H1 (cell line): Measurements from ENCODE around the gene CYB561A3. TPM values are rescaled to one million over a fixed set of nuclear protein-coding genes. Genes with fewer than 3 reads are reported as not detected.

ENCODE experiments used
- ASH2L ChIP-seq: fragments of 200-600, 300-600 bp; sonication (generic); IDR thresholded peaks from one replicate; pipeline ENCODE4 v1.7.1; 2017; ENCODE audit warnings: low read length
- BRCA1 ChIP-seq: IDR thresholded peaks from 2 replicates; pipeline ENCODE4 v1.6.1; 2012; ENCODE audit warnings: low read depth, low read length, improper control_type of control experiment
- CEBPB ChIP-seq: IDR thresholded peaks from 2 replicates; pipeline ENCODE4 v1.6.1; 2012; ENCODE audit warnings: low read depth, low read length
- CREB1 ChIP-seq: IDR thresholded peaks from 2 replicates; pipeline ENCODE4 v1.6.1; 2012; ENCODE audit warnings: inconsistent platforms
- GTF2F1 ChIP-seq: IDR thresholded peaks from 2 replicates; pipeline ENCODE4 v1.6.1; 2012; ENCODE audit warnings: low read depth, low read length, improper control_type of control experiment, borderline replicate concordance
- PHF8 ChIP-seq: fragments of 200-600 bp; sonication (generic); conservative IDR thresholded peaks from 2 replicates; pipeline ENCODE4 v1.7.1; 2012; ENCODE audit warnings: low read depth, mild to moderate bottlenecking, inconsistent platforms, low read length, moderate library complexity
- POLR2A ChIP-seq, 2 experiments: IDR thresholded peaks; 1 replicate in 1 of 2; 2 replicates in 1 of 2; pipeline ENCODE4 v1.6.1; 2011; ENCODE audit warnings: low read depth in 2 of 2, low read length in 2 of 2, mild to moderate bottlenecking in 2 of 2; ENCODE audit errors: control extremely low read depth in 1 of 2
- RAD21 ChIP-seq, 2 experiments: IDR thresholded peaks in 1 of 2; conservative IDR thresholded peaks in 1 of 2; 2 replicates each; pipeline ENCODE4 v1.6.1; 2011; ENCODE audit warnings: low read depth in 2 of 2, low read length in 2 of 2, improper control_type of control experiment in 1 of 2, inconsistent platforms in 1 of 2, mild to moderate bottlenecking in 1 of 2, moderate library complexity in 1 of 2
- RBBP5 ChIP-seq: IDR thresholded peaks from 2 replicates; pipeline ENCODE4 v1.7.1; 2012; ENCODE audit warnings: low read depth, mild to moderate bottlenecking, inconsistent platforms, low read length, moderate library complexity, borderline replicate concordance
- RXRA ChIP-seq: IDR thresholded peaks from 2 replicates; pipeline ENCODE4 v1.6.1; 2011; ENCODE audit warnings: low read depth, mild to moderate bottlenecking, low read length, moderate library complexity; ENCODE audit not compliant: insufficient read depth
- SIN3A ChIP-seq, 2 experiments: IDR thresholded peaks in 1 of 2; conservative IDR thresholded peaks in 1 of 2; 2 replicates each; pipeline ENCODE4 v1.6.1; 2011 to 2012; ENCODE audit warnings: low read length in 2 of 2, improper control_type of control experiment in 1 of 2, low read depth in 1 of 2, mild to moderate bottlenecking in 1 of 2
- SP2 ChIP-seq: IDR thresholded peaks from 2 replicates; pipeline ENCODE4 v1.6.1; 2012; ENCODE audit warnings: mild to moderate bottlenecking, low read length, inconsistent platforms
- SP4 ChIP-seq: IDR thresholded peaks from 2 replicates; pipeline ENCODE4 v1.6.1; 2012; ENCODE audit warnings: low read length, inconsistent platforms
- polyA plus RNA-seq, 7 experiments: library from polyadenylated mRNA; depleted of rRNA in 3 of 7; stranded (reverse) in 5 of 7; unstranded in 2 of 7; fragments of >200 nt in 5 of 7; fragments of 200-250 nt in 2 of 7; gene quantifications; 1 replicate in 5 of 7; 2 replicates in 1 of 7; 4 replicates in 1 of 7; pipeline versions ENCODE4 v1.2.1 to v1.2.3, GENCODE V29; 2011 to 2013; ENCODE audit warnings: missing spikeins in 2 of 7, mixed read lengths in 2 of 7
- total RNA-seq: library from RNA; stranded (reverse); fragmentation: NEBNext Ultra II Directional; extraction: Animal tissue kit (Norgen Biotek cat#: 25700); gene quantifications from 2 replicates; pipeline ENCODE4 v1.2.1, GENCODE V29; 2021
- TF ChIP-seq, protein P1 (sequence below): IDR thresholded peaks from 2 replicates; pipeline ENCODE4 v1.6.1; 2012; ENCODE audit warnings: inconsistent platforms
- TF ChIP-seq, protein P2 (sequence below): IDR thresholded peaks from 2 replicates; pipeline ENCODE4 v1.6.1; 2011; ENCODE audit warnings: low read length, improper control_type of control experiment

Gene CYB561A3
- total and polyA plus RNA-seq, 2 of the 8 experiments (the other 6 are each of a cell fraction or from before 2014, with no cell fraction given) = 29.6 to 41.2 TPM

DNA sequence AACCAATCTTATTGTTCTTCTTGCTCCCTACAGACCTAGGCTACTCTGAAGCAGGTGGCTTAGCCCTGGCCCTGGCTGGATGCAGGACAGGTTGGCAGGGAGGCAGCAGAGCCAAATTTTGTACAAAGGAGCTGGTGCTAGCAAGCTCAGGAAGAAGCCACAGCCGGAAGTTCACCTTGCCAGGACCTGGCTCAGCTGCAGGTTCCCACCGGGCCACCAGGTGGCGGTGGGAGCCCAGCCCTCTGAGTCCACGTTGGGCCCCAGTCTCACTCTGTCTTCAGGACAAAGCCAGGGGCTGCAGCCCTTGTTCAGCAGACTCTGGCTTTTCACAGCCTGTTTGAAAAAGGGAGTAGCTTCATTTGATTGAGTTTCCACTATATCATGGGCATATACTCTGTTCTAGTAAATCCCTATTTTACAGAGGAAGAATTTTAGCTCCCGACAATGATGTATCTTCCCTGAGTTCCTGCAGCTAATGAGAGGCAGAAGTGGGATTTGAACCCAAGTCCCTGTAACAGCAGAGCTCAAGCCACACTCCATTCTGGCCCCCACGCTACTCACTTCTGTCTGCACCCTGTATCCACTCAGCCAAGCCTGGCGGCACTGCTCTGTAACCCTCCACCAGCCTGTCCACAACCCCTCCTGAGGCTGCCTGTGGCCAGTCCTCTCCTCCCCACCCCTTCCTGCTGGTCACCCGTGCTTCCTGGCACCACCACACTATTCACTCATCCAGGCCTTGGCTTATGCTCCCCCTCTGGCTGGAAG, 25.3 kb downstream of the CYB561A3 start (continued):
- no peak for TF ChIP-seq RBBP5
- TF ChIP-seq SP4 = no peak
- no peak for TF ChIP-seq BRCA1
- no peak for TF ChIP-seq CEBPB
- TF ChIP-seq RXRA = no peak
- TF ChIP-seq SIN3A (conservative IDR thresholded peaks at IDR 0.05 in 1 of 2, IDR thresholded peaks at IDR 0.05 in 1 of 2; ENCODE audit: low read depth in 1 of 2, low read length in 2 of 2) = peak in 1 of 2 experiments; percentile 39; a peak in 1 of 4 replicates
- peak; percentile 49 for TF ChIP-seq ASH2L
- TF ChIP-seq SP2 = no peak
- TF ChIP-seq, protein P1, sequence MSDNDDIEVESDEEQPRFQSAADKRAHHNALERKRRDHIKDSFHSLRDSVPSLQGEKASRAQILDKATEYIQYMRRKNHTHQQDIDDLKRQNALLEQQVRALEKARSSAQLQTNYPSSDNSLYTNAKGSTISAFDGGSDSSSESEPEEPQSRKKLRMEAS = peak; percentile 49
- TF ChIP-seq PHF8 = 0 out of 2 replicates have a peak, but pooled peaks have one; percentile 17
- TF ChIP-seq POLR2A (IDR thresholded peaks at IDR 0.05; ENCODE audit: control extremely low read depth in 1 of 2, low read depth in 2 of 2, low read length in 2 of 2) = peak in 1 of 2 experiments; percentile 76; a peak in 2 of 3 replicates
- TF ChIP-seq, protein P2, sequence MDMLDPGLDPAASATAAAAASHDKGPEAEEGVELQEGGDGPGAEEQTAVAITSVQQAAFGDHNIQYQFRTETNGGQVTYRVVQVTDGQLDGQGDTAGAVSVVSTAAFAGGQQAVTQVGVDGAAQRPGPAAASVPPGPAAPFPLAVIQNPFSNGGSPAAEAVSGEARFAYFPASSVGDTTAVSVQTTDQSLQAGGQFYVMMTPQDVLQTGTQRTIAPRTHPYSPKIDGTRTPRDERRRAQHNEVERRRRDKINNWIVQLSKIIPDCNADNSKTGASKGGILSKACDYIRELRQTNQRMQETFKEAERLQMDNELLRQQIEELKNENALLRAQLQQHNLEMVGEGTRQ = no peak
- TF ChIP-seq CREB1 = peak; percentile 36; the same call in 1 of the 2 replicates
- 0 out of 2 replicates have a peak, but pooled peaks have one; percentile 33 for TF ChIP-seq GTF2F1
- TF ChIP-seq RAD21 (IDR thresholded peaks at IDR 0.05 in 1 of 2, conservative IDR thresholded peaks at IDR 0.05 in 1 of 2; ENCODE audit: low read depth in 2 of 2, low read length in 2 of 2) = peak; percentile 83 to 90
